NOMO-1 (cell line): ENCODE measurements around the gene OR1J2.
A peak's percentile ranks its signal among the peaks of the same experiment; 100 is the strongest.
"Not testable (repeated sequence)": the region's sequence is repeated elsewhere in the genome, so short reads cannot be mapped to it uniquely, and the experiment has no call there.

Experiments used
- DNase-seq, 2 experiments: peaks; one replicate each; lab custom pipeline; 2025; ENCODE audit not compliant: unreplicated experiment in 2 of 2; lab: John Stamatoyannopoulos, UW

OR1J2 gene

DNA sequence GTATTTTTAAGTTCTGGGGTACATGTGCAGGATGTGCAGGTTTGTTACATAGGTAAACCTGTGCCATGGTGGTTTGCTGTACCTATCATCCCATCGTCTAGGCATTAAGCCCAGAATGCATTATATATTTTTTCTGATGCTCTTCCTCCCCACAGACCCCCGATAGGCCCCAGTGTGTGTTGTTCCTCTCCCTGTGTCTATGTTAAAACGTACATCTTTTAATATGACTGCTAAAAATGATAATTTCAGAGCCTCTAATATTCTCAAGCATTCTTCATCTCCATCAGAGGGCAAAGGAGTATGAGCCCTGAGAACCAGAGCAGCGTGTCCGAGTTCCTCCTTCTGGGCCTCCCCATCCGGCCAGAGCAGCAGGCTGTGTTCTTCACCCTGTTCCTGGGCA is at the start of gene OR1J2:
TSS of gene OR1J2 (plus strand) at position 301 of the 400 bp plus-strand sequence. CDS start at position 301, 0 bp downstream.
- DNase-seq, result no peak

DNA sequence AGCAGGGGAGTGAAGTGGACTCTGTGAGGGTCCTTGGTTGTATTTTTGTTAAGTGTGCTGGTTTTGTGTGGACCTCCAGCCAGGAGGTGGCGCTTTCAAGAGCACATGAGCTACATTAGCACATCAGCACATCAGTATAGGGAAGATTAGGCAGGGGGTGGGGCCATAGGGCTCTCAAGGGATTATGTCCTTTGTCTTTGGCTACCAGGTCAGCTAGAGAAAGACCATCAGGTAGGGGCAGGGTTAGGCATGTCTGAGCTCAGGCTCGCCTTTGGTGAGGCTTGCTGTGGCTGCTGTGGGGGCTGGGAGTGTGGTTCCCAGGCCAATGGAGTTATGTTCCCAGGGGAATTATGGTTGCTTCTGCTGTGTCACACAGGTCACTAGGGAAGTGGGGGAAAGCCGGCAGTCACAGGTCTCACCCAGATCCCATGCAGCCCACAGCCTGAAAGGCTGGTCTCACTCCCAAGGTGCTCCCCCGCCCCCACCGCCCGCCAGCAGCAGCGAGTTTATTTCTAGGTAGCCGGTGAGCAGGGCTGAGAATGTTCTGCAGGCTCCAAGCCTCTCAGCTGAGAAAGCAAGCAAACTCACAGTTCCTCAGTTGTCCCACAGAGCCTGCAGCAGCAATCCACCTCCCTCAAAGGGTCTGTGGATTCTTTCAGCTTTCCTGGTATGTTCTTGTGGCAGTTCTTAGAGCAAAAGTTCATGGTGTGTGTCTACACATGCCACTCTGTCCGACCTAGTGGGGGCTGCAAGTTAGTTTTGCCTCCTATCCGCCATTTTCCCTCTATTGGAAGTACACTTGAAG is 46.6 kb upstream of the OR1J2 start:
- DNase-seq, result peak; percentile 35 to 45

DNA sequence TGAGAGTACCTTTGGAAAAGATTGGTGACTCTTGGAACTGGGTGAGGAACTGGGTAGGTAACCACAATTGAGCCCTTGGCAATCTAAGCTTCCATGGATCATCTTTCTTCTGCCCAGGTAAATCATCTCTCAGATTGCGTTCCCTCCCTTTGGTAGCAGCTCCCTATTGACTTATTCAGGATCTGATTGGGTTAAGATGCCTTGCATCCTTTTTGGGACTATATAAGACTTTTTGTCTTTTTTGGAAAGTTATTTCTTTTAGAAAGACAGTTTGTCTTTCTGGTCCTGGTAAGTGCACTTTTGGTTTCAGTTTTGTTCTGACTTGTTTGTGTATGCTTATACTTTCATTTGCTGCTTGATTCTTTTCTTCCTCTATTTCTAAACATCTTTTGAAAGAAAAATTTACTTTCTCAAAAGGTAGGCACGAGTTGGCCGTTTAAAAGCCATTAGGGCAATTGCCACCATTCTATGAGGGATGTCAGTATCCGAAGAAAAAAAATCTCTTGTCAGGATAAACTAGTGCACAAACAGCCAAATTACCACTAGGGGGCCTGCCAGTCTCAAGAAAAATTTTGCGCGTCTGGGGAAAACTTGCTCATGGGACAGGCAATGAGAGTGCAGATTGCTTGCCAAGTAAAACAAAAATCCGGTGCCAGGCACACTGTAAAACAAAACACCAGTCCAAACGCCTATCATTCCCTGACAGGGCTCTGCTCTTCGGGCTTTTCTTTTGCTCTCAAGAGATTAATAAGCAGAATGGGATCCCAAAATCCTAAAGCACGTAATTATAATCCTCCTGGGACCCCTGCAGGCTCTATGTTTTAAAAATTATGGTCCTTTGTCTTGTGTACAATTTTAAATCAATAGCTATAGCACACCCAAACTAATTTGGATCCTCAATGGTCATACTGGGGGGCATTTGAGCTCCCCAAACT is 45.7 kb upstream of the OR1J2 start:
- peak; percentile 71 to 82 for DNase-seq

DNA sequence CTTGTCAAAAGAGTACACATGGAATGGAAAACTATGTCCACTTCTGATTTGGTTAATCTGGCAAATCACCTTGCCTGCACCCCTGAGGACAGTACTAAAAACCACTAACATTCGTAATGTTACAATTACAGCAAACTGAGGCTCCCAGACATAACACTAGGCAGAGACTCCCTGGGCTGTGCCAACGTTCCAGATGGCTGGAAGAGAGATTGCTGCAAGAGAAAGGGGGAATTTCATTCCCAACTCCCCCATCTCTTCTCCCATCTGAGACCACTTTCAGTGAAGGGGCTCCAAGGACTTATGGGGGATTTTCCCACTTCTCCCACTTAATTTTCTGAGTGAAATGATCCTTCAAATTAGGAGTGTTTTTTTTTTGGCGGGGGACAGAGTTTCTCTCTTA is 44.1 kb upstream of the OR1J2 start:
- DNase-seq, result no peak

- no peak for DNase-seq
Measured at GRCh38 chr9:122468735-122469134, 41.9 kb upstream of the OR1J2 start.

DNA sequence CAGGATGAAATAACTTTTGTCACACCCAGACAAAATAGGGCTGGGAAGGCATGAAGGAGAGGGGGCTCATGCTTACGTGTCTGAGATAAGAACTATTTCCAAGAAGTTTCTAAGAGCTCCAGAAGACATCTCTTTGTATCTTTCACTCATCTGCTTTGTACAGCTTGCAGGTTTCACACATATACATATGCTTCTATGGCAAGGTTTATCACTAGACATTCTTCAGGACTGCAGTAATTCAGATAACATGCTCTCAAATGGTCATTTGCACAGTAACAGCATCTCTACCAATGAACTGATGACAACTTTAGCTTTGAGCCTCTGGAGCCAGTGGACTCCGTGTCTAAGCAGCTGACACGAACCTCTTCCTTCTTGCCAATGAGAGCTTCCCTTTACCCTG is 36.0 kb upstream of the OR1J2 start:
- DNase-seq, result no peak

GRCh38 chr9:122475717-122476116 is 34.9 kb upstream of the OR1J2 start:
- DNase-seq, result no peak

DNA sequence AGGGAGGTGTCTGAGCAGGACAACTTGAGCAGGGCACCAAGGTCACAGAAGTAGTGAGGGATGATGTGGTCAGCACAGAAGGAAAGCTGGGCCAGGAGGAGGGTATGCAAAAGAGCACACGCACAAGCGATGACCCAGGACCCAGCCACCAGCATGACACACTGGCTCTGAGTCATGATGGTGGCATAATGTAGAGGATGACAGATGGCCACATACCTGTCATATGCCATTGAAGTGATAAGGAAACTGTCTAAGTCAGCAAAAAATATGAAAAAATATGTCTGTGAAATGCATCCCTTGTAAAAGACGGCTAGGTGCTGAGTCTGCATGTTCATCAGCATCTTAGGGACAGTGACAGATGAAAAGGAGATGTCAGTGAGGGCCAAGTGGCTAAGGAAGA is 33.3 kb upstream of the OR1J2 start:
- DNase-seq, result no peak

GRCh38 chr9:122477826-122478225 is 32.8 kb upstream of the OR1J2 start, which contains the start of gene OR1J1:
OR1J1 (minus strand) TSS chr9:122477926; CDS start chr9:122477926, 0 bp downstream.
- no peak for DNase-seq

DNA sequence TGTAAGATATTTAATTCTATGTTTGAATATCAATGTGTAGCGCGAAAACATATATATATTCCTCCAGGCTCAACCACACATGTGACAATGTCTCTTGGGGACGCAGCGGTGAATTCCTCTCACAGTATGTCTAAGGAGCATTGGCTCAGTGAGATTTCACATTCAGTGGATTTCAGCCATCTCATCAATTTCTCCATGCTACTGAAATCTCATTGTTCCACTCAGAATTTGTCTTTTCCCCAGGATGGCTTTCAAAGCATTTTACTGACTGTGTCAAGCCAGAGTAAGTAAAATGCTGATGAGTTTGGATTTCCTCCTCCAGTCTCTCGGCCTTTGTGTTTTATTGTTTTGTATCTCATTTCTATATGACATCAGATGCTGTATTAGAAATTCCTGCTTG is 31.5 kb upstream of the OR1J2 start:
- no peak for DNase-seq

DNA sequence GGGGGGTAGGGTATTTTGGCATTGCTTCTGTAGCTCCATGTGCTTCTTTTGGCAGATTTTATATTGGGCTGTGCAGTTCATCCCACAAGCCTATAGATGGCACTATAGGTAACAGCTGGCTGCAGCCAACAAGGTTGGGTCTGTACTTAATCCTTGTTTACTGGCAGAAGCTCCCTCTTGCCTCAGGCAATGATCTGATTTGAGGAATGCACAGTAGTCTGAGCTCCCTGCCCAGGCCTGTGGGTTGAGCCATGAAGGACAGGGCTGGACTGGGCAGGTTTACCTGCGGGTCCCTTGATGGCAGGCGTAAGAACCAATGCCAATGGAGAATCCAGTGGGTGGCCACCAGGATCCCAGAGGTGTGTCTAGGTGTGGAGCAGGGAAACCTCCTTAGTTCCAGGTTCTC is 11.7 kb upstream of the OR1J2 start:
- peak; percentile 2 to 4 for DNase-seq

- no peak for DNase-seq
Measured at GRCh38 chr9:122506964-122507363, 3.6 kb upstream of the OR1J2 start.

- DNase-seq, result no peak
Measured at GRCh38 chr9:122518226-122518625, 7.6 kb downstream of the OR1J2 start.

DNA sequence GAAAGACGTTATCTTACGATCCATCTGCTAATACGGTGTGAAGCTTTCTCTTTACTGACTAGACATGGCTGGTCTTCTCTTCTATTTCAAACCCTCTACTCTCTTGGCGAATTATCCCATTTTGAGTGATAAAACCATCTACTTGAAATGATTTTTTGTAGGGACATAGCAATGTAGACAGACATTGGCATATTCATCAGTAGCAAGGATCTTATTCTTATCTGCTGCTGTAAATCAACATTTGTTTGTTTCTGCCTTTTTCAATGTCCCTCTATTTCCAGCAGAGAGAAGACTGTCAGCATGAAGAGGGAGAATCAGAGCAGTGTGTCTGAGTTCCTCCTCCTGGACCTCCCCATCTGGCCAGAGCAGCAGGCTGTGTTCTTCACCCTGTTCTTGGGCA is 8.2 kb downstream of the OR1J2 start, which contains the start of gene OR1J4:
TSS of gene OR1J4 (plus strand) at position 301 of the 400 bp plus-strand sequence. CDS start at position 301, 0 bp downstream.
- DNase-seq, result no peak

GRCh38 chr9:122519376-122519775 is 8.8 kb downstream of the OR1J2 start:
- DNase-seq, result no peak

DNA sequence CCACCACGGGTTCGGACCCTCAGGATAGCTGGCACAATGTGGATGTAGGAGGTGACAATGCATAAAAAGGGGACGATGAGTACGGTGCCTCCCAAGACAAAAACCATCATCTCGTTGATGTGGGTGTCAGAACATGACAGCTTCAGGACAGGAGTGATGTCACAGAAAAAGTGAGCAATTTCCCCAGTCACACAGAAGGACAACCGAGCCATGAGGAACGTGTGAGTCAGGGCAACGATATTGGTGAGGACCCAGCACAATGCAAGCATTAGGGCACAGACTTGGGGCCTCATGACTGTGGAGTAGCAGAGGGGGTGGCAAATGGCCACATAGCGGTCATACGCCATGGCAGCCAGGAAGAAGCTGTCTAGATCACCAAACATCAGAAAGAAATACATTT is 16.0 kb downstream of the OR1J2 start:
- no peak for DNase-seq

DNA sequence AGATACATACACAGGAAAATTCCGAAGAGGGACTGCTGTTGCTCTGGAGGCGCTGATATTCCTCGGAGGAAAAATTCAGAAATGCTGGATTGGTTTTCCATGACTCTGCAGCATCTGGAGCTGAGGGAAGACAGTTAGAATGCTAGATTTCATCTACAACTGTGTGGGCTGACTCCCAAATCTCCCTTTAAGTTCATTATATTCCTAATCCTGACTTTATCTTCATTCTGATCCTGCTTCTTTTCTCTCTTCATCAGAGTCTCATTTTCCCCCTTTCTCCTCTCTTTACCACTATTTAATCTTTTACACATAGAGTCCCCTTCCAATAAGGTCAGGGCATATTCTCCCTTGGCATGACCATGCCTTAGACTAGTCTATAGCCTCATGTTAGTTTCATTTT is 16.6 kb downstream of the OR1J2 start, which contains the start of gene OR1N1:
TSS of gene OR1N1 (minus strand) at position 101 of the 400 bp plus-strand sequence. CDS start at position 101, 0 bp downstream.
- DNase-seq, result no peak

GRCh38 chr9:122531157-122531556 is 20.6 kb downstream of the OR1J2 start:
- DNase-seq, result not testable (repeated sequence)

DNA sequence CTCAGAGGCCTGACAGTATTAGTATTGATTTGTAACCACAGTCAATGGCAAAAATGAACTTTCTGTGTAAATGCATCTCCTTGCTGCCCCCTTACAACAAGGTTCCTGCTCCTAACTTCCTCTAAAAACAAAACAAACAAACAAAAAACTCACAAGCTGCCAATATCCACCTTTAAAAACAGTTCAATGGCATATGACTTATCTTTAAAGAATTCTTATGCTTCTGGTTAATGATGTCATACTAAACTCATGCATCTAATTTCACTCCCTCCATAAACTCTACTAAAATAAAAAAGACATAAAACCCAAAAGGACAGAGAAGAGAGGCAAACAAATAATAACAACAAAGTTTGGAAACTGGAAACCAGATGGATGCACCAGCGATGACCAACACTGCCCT is 25.5 kb downstream of the OR1J2 start:
- DNase-seq, result no peak

DNA sequence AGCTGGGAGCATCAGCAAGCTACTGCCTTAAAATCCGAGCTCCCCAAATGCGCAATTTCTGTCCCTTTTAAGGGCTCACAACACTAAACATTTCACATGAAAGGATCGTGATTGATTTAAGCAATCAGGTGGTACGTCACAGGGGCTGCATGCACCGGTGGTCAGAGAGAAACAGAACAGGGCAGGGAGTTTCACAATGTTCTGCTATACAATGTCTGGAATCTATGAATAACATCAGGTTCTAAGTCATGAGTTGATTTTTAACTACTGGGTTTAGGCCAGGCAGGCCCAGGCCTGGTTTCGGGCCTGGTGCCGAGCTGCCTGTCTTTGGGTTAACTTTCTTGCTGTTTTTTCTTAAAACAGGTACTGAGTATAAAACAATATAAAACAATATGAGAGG is 26.5 kb downstream of the OR1J2 start:
- not testable (repeated sequence) for DNase-seq

DNA sequence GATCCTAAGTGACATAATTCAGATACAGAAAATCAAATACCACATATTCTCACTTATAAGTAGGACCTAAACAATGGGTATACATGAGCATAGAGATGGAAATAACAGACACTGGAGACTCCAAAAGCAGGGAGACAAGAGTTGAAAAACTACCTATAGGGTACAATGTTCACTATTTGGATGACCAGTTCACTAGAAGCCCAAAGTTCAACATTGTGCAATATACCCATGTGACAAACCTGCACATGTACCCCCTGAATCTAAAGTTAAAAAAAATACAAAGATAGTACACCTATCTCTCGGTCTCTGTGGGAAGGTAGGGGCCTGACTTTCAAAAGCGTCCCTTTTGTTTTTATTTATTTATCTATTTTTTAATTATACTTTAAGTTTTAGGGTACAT is 28.2 kb downstream of the OR1J2 start:
- no peak for DNase-seq
